HPDE6-E6E7 (cell line): Measurements from ENCODE around the gene CCNQ.

Experiments
- DNase-seq: peaks from one replicate; pipeline ENCODE4 v3.0.0; 2011; ENCODE audit warnings: missing footprints; ENCODE audit errors: extremely low spot score

CCNQ gene

GRCh38 chrX:153637121-153638040, 38.4 kb upstream of the CCNQ start:
- DNase-seq: no peak

GRCh38 chrX:153636716-153637115, 37.8 kb upstream of the CCNQ start:
- DNase-seq: no peak

GRCh38 chrX:153635788-153636668, 37.1 kb upstream of the CCNQ start:
- DNase-seq: no peak

GRCh38 chrX:153635388-153635787, 36.4 kb upstream of the CCNQ start:
- no peak for DNase-seq

- no peak for DNase-seq
Measured at GRCh38 chrX:153634832-153635231, 35.9 kb upstream of the CCNQ start.

- no peak for DNase-seq
Measured at GRCh38 chrX:153634236-153634635, 35.3 kb upstream of the CCNQ start.

GRCh38 chrX:153633607-153634180, 34.8 kb upstream of the CCNQ start:
- DNase-seq: no peak

- no peak for DNase-seq
Measured at GRCh38 chrX:153633048-153633447, 34.1 kb upstream of the CCNQ start.

GRCh38 chrX:153632595-153632946, 33.6 kb upstream of the CCNQ start:
- DNase-seq: no peak

- DNase-seq: no peak
Measured at GRCh38 chrX:153631907-153632594, 33.1 kb upstream of the CCNQ start.

- DNase-seq: no peak
Measured at GRCh38 chrX:153631346-153631745, 32.4 kb upstream of the CCNQ start.

GRCh38 chrX:153628665-153629064, 29.7 kb upstream of the CCNQ start:
- no peak for DNase-seq

- DNase-seq: no peak
Measured at GRCh38 chrX:153628129-153628528, 29.2 kb upstream of the CCNQ start.

- DNase-seq: no peak
Measured at GRCh38 chrX:153627675-153628111, 28.8 kb upstream of the CCNQ start.

- no peak for DNase-seq
Measured at GRCh38 chrX:153626863-153627674, 28.1 kb upstream of the CCNQ start.

- no peak for DNase-seq
Measured at GRCh38 chrX:153626025-153626633, 27.2 kb upstream of the CCNQ start.

GRCh38 chrX:153625271-153626024, 26.5 kb upstream of the CCNQ start:
- DNase-seq: no peak

GRCh38 chrX:153624196-153625091, 25.5 kb upstream of the CCNQ start:
- no peak for DNase-seq
